OCI-LY7 (cell line): Measurements from ENCODE around the gene R3HCC1L. TPM values are rescaled to one million over a fixed set of nuclear protein-coding genes. Genes with fewer than 3 reads are reported as not detected.

Experiments used
- BruUV-seq: library from RNA; stranded (reverse); fragments of 400-500 nt; replicated peaks from 2 replicates; lab custom pipeline; 2021; lab: Mats Ljungman, UMichigan
- CTCF ChIA-PET: fragments of 300-600 bp; sonication (Branson Sonifier 250); formaldehyde crosslinking; loops from one replicate; lab custom pipeline; 2022; ENCODE audit warnings: antibody characterized with exemption; ENCODE audit not compliant: unreplicated experiment; lab: Charles Lee
- POLR2A ChIA-PET: fragments of 300-600 bp; sonication (Branson Sonifier 250); formaldehyde crosslinking; loops from one replicate; lab custom pipeline; 2022; ENCODE audit warnings: antibody characterized with exemption; lab: Charles Lee
- DNase-seq: peaks from one replicate; pipeline ENCODE4 v3.0.0-alpha.2; 2015; ENCODE audit warnings: low spot score
- H2AFZ ChIP-seq: fragments of 200-600 bp; sonication (generic), shearing (Covaris generic); 2 replicates; pipeline ENCODE4 v1.6.1; 2014; ENCODE audit warnings: mild to moderate bottlenecking, antibody characterized with exemption, low read length, moderate library complexity
- H3K27ac ChIP-seq: fragments of 200-600 bp; sonication (generic); 2 replicates; pipeline ENCODE4 v1.5.1; 2014; ENCODE audit warnings: mixed run types, low read depth, mild to moderate bottlenecking, moderate library complexity, low read length, inconsistent platforms; ENCODE audit not compliant: poor library complexity, severe bottlenecking
- H3K36me3 ChIP-seq: fragments of 200-600 bp; sonication (generic); 2 replicates; pipeline ENCODE4 v1.6.1; 2014; ENCODE audit warnings: mild to moderate bottlenecking, antibody characterized with exemption, low read length, moderate library complexity, mixed read lengths; ENCODE audit not compliant: insufficient read depth
- H3K4me1 ChIP-seq: fragments of 200-600 bp; sonication (generic); 2 replicates; pipeline ENCODE4 v1.5.1; 2014; ENCODE audit warnings: mild to moderate bottlenecking, low read length; ENCODE audit not compliant: insufficient read depth, poor library complexity, severe bottlenecking
- H3K4me2 ChIP-seq: fragments of 200-600 bp; sonication (generic); 2 replicates; pipeline ENCODE4 v1.6.1; 2014; ENCODE audit warnings: mild to moderate bottlenecking, low read length
- H3K4me3 ChIP-seq: fragments of 200-600 bp; sonication (generic); 2 replicates; pipeline ENCODE4 v1.5.1; 2014; ENCODE audit warnings: mild to moderate bottlenecking, low read depth, low read length; ENCODE audit not compliant: poor library complexity, severe bottlenecking
- H3K79me2 ChIP-seq: fragments of 200-600 bp; sonication (generic); 2 replicates; pipeline ENCODE4 v1.6.1; 2016; ENCODE audit warnings: low read depth, mild to moderate bottlenecking, low read length, moderate library complexity, mixed read lengths; ENCODE audit not compliant: insufficient read depth
- H3K9me2 ChIP-seq: fragments of 200-600 bp; sonication (generic); 2 replicates; pipeline ENCODE4 v1.6.1; 2016; ENCODE audit warnings: mild to moderate bottlenecking, low read length, mixed read lengths; ENCODE audit not compliant: insufficient read depth
- H3K9me3 ChIP-seq: fragments of 200-600 bp; sonication (generic); 2 replicates; pipeline ENCODE4 v1.6.1; 2014; ENCODE audit warnings: mild to moderate bottlenecking, mixed run types, low read length, mixed read lengths
- H4K20me1 ChIP-seq: fragments of 200-600 bp; sonication (generic); 2 replicates; pipeline ENCODE4 v1.6.1; 2014; ENCODE audit warnings: mild to moderate bottlenecking, antibody characterized with exemption, low read length, moderate library complexity, mixed read lengths; ENCODE audit not compliant: insufficient read depth
- EZH2phosphoT487 ChIP-seq: fragments of 200-600 bp; sonication (generic); IDR thresholded peaks from 2 replicates; pipeline ENCODE4 v1.6.1; 2018; ENCODE audit warnings: low read depth, borderline replicate concordance, mild to moderate bottlenecking, mixed run types, antibody characterized with exemption, low read length, moderate library complexity, mixed read lengths
- intact Hi-C: fragments of 100-400 bp; cut with micrococcal nuclease; formaldehyde crosslinking; loops from one replicate; pipeline ENCODE4 v1.10.0; 2022; ENCODE audit not compliant: unreplicated experiment
- total RNA-seq, 2 experiments: library from RNA; depleted of rRNA in 1 of 2; stranded (reverse); fragments of >200 nt in 1 of 2; shearing (Covaris generic) in 1 of 2; gene quantifications; 2 replicates each; pipeline ENCODE4 v1.2.3, GENCODE V29; 2014 to 2022
- TF ChIP-seq, protein P1 (sequence below): fragments of 200-600 bp; sonication (generic); conservative IDR thresholded peaks from 2 replicates; pipeline ENCODE4 v1.5.1; 2014; ENCODE audit warnings: mild to moderate bottlenecking, antibody characterized with exemption, low read length, moderate library complexity, mixed read lengths

The R3HCC1L gene
- total RNA-seq, 2 experiments from 2014 or later, result 38.8 to 42.0 TPM

DNA sequence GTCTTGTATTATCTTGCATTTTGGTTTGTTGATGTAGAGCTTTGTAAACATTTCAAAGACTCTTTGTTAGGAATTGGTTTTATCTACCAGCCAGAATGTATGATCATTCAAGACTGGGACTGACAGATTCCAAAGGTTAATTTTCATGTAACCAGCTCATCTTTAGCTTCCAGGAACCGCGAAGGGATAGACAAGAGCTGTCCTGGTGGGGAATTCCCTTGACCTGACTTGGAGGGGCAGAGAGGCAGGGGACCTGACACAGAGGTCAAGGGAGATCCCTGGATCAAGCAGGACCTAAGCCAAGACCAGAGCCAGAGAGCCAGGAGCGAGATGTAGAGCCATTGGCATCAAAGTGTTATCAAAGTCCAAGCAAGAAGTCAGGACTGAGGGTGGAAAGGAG is 140.1 kb downstream of the R3HCC1L start:
- ChIA-PET POLR2A (no interaction called here), CTCF (no interaction called here)
- H2AFZ ChIP-seq, result no peak overlapping the region
- H3K4me1 ChIP-seq, result no peaks in the 10 kb centered on the region
- H3K9me2 ChIP-seq, result no peaks in the 10 kb centered on the region
- H3K4me2 ChIP-seq, result no peak overlapping the region
- H3K36me3 ChIP-seq, result no peaks in the 10 kb centered on the region
- intact Hi-C loops, result no loop called here
- H3K27ac ChIP-seq, result no peak overlapping the region
- no TSS peak for BruUV-seq
- H3K79me2 ChIP-seq, result no peaks in the 10 kb centered on the region
- no peak for TF ChIP-seq EZH2phosphoT487
- TF ChIP-seq, protein P1, sequence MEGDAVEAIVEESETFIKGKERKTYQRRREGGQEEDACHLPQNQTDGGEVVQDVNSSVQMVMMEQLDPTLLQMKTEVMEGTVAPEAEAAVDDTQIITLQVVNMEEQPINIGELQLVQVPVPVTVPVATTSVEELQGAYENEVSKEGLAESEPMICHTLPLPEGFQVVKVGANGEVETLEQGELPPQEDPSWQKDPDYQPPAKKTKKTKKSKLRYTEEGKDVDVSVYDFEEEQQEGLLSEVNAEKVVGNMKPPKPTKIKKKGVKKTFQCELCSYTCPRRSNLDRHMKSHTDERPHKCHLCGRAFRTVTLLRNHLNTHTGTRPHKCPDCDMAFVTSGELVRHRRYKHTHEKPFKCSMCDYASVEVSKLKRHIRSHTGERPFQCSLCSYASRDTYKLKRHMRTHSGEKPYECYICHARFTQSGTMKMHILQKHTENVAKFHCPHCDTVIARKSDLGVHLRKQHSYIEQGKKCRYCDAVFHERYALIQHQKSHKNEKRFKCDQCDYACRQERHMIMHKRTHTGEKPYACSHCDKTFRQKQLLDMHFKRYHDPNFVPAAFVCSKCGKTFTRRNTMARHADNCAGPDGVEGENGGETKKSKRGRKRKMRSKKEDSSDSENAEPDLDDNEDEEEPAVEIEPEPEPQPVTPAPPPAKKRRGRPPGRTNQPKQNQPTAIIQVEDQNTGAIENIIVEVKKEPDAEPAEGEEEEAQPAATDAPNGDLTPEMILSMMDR, result no peak
- H3K4me3 ChIP-seq, result no peak overlapping the region
- no peaks in the 10 kb centered on the region for H4K20me1 ChIP-seq
- H3K9me3 ChIP-seq, result no peaks in the 10 kb centered on the region
- no peak for DNase-seq

DNA sequence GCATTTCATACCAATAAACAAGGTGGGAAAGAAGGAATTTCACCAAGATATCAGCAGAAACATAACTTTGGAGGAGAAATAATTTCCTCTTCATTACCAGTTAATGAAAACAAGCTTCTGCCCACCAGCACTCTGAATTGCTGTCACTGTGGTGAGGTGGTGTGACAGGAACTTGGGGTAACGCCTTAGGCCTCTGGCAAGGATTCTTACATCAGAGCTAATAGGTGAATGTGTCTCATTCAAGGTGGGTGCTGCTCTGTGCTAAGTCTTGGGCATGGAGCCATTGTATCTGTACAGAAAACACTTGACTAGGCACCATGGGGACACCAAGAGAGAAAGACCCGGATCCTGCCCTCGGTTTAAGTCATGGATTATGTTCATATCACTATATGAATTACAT is 141.9 kb downstream of the R3HCC1L start:
- ChIA-PET CTCF (no interaction called here), POLR2A (no interaction called here)
- H3K4me3 ChIP-seq, result no peak overlapping the region
- intact Hi-C loops, result no loop called here
- TF ChIP-seq, protein P1, result no peak
- TF ChIP-seq EZH2phosphoT487, result no peak
- H4K20me1 ChIP-seq, result no peaks in the 10 kb centered on the region
- no peak overlapping the region for H2AFZ ChIP-seq
- H3K79me2 ChIP-seq, result no peaks in the 10 kb centered on the region
- no peak overlapping the region for H3K4me2 ChIP-seq
- no peak for DNase-seq
- H3K9me2 ChIP-seq, result no peaks in the 10 kb centered on the region
- no peaks in the 10 kb centered on the region; the same call in 1 of the 2 replicates for H3K9me3 ChIP-seq
- no peaks in the 10 kb centered on the region for H3K36me3 ChIP-seq
- no peaks in the 10 kb centered on the region for H3K4me1 ChIP-seq
- no peak overlapping the region for H3K27ac ChIP-seq
- no TSS peak for BruUV-seq

DNA sequence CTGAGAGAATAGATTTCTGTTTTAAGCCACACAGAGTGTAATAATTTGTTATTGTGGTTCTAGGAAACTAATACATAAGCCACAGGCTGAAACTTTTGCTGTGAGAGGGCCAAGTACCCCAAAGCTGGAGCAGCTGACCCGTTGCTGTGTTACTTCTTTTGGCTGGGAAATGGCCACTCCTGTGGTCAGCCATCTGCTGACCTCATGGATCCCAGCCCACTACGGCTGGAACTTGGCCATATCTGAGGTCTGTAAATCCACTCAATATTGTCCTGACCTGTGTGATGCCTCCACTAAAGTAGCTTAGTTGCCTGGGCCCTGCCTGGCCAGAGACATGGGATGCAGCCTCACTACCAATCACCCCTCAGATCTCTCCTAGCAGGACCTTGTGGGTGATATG is 151.0 kb downstream of the R3HCC1L start:
- no peaks in the 10 kb centered on the region for H4K20me1 ChIP-seq
- intact Hi-C loops, result no loop called here
- H3K9me3 ChIP-seq, result no peaks in the 10 kb centered on the region; the same call in 1 of the 2 replicates
- no peak overlapping the region for H3K4me2 ChIP-seq
- no peaks in the 10 kb centered on the region for H3K4me1 ChIP-seq
- no peak overlapping the region for H2AFZ ChIP-seq
- H3K27ac ChIP-seq, result no peak overlapping the region
- no peaks in the 10 kb centered on the region for H3K36me3 ChIP-seq
- BruUV-seq, result no TSS peak
- no peaks in the 10 kb centered on the region for H3K9me2 ChIP-seq
- H3K79me2 ChIP-seq, result no peaks in the 10 kb centered on the region
- CTCF ChIA-PET, result no interaction called here
- DNase-seq, result no peak
- no peak for TF ChIP-seq EZH2phosphoT487
- TF ChIP-seq, protein P1, result no peak
- H3K4me3 ChIP-seq, result no peak overlapping the region
- POLR2A ChIA-PET, result interaction anchor here (0.7 kb wide), 1 partner anchor 19 kb away, joined by 3 read pairs; no protein-coding TSS in a partner anchor
